Neural cell (in vitro differentiated cells): ENCODE results near the gene MUC21. TPM values are rescaled to one million over a fixed set of nuclear protein-coding genes. Genes with fewer than 3 reads are reported as not detected.

ENCODE experiments used
- H2AFZ ChIP-seq: fragments of 200-600, 300-800 bp; sonication (generic), shearing (Covaris generic); 2 replicates; pipeline ENCODE4 v1.6.0; 2014; ENCODE audit warnings: low read depth, mild to moderate bottlenecking, antibody characterized with exemption, low read length, moderate library complexity
- H3F3A ChIP-seq: fragments of 200-600 bp; shearing (Covaris generic); 2 replicates; pipeline ENCODE4 v1.6.1; 2016; ENCODE audit warnings: mild to moderate bottlenecking, moderate library complexity, mixed read lengths, antibody characterized with exemption, low read length; ENCODE audit not compliant: insufficient read depth, poor library complexity, severe bottlenecking
- H3K27ac ChIP-seq: fragments of 200-600, 300-800 bp; sonication (generic), shearing (Covaris generic); 2 replicates; pipeline ENCODE4 v1.5.1; 2014; ENCODE audit warnings: mild to moderate bottlenecking, low read length, moderate library complexity
- H3K27me3 ChIP-seq: fragments of 300-800, 200-600 bp; sonication (generic), shearing (Covaris generic); 2 replicates; pipeline ENCODE4 v1.6.0; 2014; ENCODE audit warnings: mild to moderate bottlenecking, low read depth, low read length, moderate library complexity; ENCODE audit not compliant: insufficient read depth
- H3K36me3 ChIP-seq: fragments of 300-800, 200-600 bp; sonication (generic), shearing (Covaris generic); 2 replicates; pipeline ENCODE4 v1.5.1; 2014; ENCODE audit warnings: mild to moderate bottlenecking, antibody characterized with exemption, low read length, moderate library complexity; ENCODE audit not compliant: insufficient read depth
- H3K4me2 ChIP-seq: fragments of 300-800, 200-600 bp; sonication (generic), shearing (Covaris generic); 2 replicates; pipeline ENCODE4 v1.6.0; 2014; ENCODE audit warnings: mild to moderate bottlenecking, low read length
- H3K4me3 ChIP-seq: fragments of 300-800, 200-600 bp; sonication (generic), shearing (Covaris generic); 2 replicates; pipeline ENCODE4 v1.5.1; 2014; ENCODE audit warnings: mild to moderate bottlenecking, low read length, moderate library complexity
- H3K79me2 ChIP-seq: fragments of 200-600 bp; shearing (Covaris generic); replicated peaks from 2 replicates; pipeline ENCODE4 v1.6.0; 2014; ENCODE audit warnings: mild to moderate bottlenecking, low read length, moderate library complexity; ENCODE audit not compliant: insufficient read depth
- H3K9ac ChIP-seq: fragments of 300-800, 200-600 bp; sonication (generic), shearing (Covaris generic); 2 replicates; pipeline ENCODE4 v1.6.1; 2016; ENCODE audit warnings: mild to moderate bottlenecking, low read length, mixed read lengths
- H3K9me2 ChIP-seq: fragments of 200-600 bp; shearing (Covaris generic); 2 replicates; pipeline ENCODE4 v1.6.1; 2016; ENCODE audit warnings: mild to moderate bottlenecking, low read length, mixed read lengths; ENCODE audit not compliant: insufficient read depth
- H3K9me3 ChIP-seq: fragments of 200-600, 300-800 bp; sonication (generic), shearing (Covaris generic); 2 replicates; pipeline ENCODE4 v1.6.1; 2016; ENCODE audit warnings: mild to moderate bottlenecking, mixed run types, low read length, moderate library complexity, mixed read lengths
- H4K20me1 ChIP-seq: fragments of 200-600 bp; shearing (Covaris generic); 2 replicates; pipeline ENCODE4 v1.6.1; 2016; ENCODE audit warnings: mild to moderate bottlenecking, mixed run types; ENCODE audit not compliant: insufficient read depth
- EP300 ChIP-seq: fragments of 450-650 bp; conservative IDR thresholded peaks from 2 replicates; pipeline ENCODE4 v1.6.1; 2014; ENCODE audit warnings: antibody characterized with exemption, mild to moderate bottlenecking, moderate library complexity; ENCODE audit not compliant: poor library complexity, severe bottlenecking
- EZH2 ChIP-seq: fragments of 200-600, 300-800 bp; shearing (Covaris generic), sonication (generic); IDR thresholded peaks from 2 replicates; pipeline ENCODE4 v1.6.1; 2014; ENCODE audit warnings: antibody characterized with exemption, low read length, borderline replicate concordance, mild to moderate bottlenecking; ENCODE audit not compliant: insufficient read depth, poor library complexity, severe bottlenecking
- MXI1 ChIP-seq: fragments of 450-650 bp; conservative IDR thresholded peaks from 2 replicates; pipeline ENCODE4 v1.6.1; 2014; ENCODE audit warnings: antibody characterized with exemption, mild to moderate bottlenecking; ENCODE audit not compliant: poor library complexity, severe bottlenecking
- POLR2AphosphoS5 ChIP-seq: IDR thresholded peaks from 2 replicates; pipeline ENCODE4 v1.6.1; 2012
- RAD21 ChIP-seq: fragments of 450-650 bp; conservative IDR thresholded peaks from 2 replicates; pipeline ENCODE4 v1.6.1; 2014; ENCODE audit warnings: antibody characterized with exemption, mild to moderate bottlenecking, moderate library complexity
- REST ChIP-seq: IDR thresholded peaks from 2 replicates; pipeline ENCODE4 v1.6.1; 2012; ENCODE audit warnings: borderline replicate concordance
- SMC3 ChIP-seq: fragments of 450-650 bp; conservative IDR thresholded peaks from 2 replicates; pipeline ENCODE4 v1.6.1; 2014; ENCODE audit warnings: antibody characterized with exemption, mild to moderate bottlenecking, moderate library complexity; ENCODE audit not compliant: poor library complexity
- TAF1 ChIP-seq: IDR thresholded peaks from 2 replicates; pipeline ENCODE4 v1.6.1; 2012; ENCODE audit warnings: low read depth
- polyA plus RNA-seq: library from polyadenylated mRNA; depleted of rRNA; stranded (reverse); fragments of >200 nt; gene quantifications from 2 replicates; pipeline ENCODE4 v1.2.3, GENCODE V29; 2014
- TF ChIP-seq, protein P1 (sequence below): fragments of 450-650 bp; IDR thresholded peaks from 2 replicates; pipeline ENCODE4 v1.5.1; 2014; ENCODE audit warnings: antibody characterized with exemption, mild to moderate bottlenecking, moderate library complexity; ENCODE audit not compliant: poor library complexity, severe bottlenecking

MUC21 gene
- polyA plus RNA-seq, 1 donor from 2014 or later: not detected

GRCh38 chr6:30981942-30982772 lies 1.4 kb upstream of the MUC21 start:
- H3K79me2 ChIP-seq: no peaks in the 10 kb centered on the region
- no peaks in the 10 kb centered on the region for H3F3A ChIP-seq
- no peaks in the 10 kb centered on the region for H3K36me3 ChIP-seq
- no peak overlapping the region for H3K4me3 ChIP-seq
- H3K27ac ChIP-seq: no peak overlapping the region
- no peaks in the 10 kb centered on the region for H3K27me3 ChIP-seq
- no peak overlapping the region for H2AFZ ChIP-seq
- H3K9me3 ChIP-seq: no peaks in the 10 kb centered on the region
- no peak overlapping the region for H3K9ac ChIP-seq
- TF ChIP-seq POLR2AphosphoS5 (no peak), MXI1 (no peak)
- no peak overlapping the region for H3K4me2 ChIP-seq
- no peaks in the 10 kb centered on the region for H3K9me2 ChIP-seq
- H4K20me1 ChIP-seq: no peaks in the 10 kb centered on the region

- Histone ChIP-seq H3K9me3 (no peaks in the 10 kb centered on the region), H3F3A (no peaks in the 10 kb centered on the region), H3K9me2 (no peaks in the 10 kb centered on the region), H3K36me3 (no peaks in the 10 kb centered on the region), H4K20me1 (no peaks in the 10 kb centered on the region), H3K4me3 (no peak overlapping the region), H3K27ac (no peak overlapping the region), H3K79me2 (no peaks in the 10 kb centered on the region), H2AFZ (no peak overlapping the region), H3K9ac (no peak overlapping the region), H3K4me2 (no peak overlapping the region), H3K27me3 (no peaks in the 10 kb centered on the region)
- TF ChIP-seq POLR2AphosphoS5: no peak
- TF ChIP-seq TAF1: no peak
- no peak for TF ChIP-seq REST
- TF ChIP-seq SMC3: no peak
- no peak for TF ChIP-seq EZH2
Observed at GRCh38 chr6:30985490-30985889, 2.0 kb downstream of the MUC21 start.

GRCh38 chr6:30987304-30987703 lies 3.8 kb downstream of the MUC21 start:
- no peak overlapping the region for H3K9ac ChIP-seq
- H3K27ac ChIP-seq: no peak overlapping the region
- H3K36me3 ChIP-seq: no peaks in the 10 kb centered on the region
- no peak overlapping the region for H3K4me2 ChIP-seq
- H3K4me3 ChIP-seq: no peak overlapping the region
- no peaks in the 10 kb centered on the region for H3K79me2 ChIP-seq
- no peaks in the 10 kb centered on the region for H4K20me1 ChIP-seq
- H3K9me2 ChIP-seq: no peaks in the 10 kb centered on the region
- no peak for TF ChIP-seq EZH2
- no peak for TF ChIP-seq EP300
- TF ChIP-seq POLR2AphosphoS5: no peak
- TF ChIP-seq REST: no peak
- TF ChIP-seq SMC3: no peak
- no peak for TF ChIP-seq TAF1
- TF ChIP-seq RAD21: no peak
- TF ChIP-seq, protein P1, sequence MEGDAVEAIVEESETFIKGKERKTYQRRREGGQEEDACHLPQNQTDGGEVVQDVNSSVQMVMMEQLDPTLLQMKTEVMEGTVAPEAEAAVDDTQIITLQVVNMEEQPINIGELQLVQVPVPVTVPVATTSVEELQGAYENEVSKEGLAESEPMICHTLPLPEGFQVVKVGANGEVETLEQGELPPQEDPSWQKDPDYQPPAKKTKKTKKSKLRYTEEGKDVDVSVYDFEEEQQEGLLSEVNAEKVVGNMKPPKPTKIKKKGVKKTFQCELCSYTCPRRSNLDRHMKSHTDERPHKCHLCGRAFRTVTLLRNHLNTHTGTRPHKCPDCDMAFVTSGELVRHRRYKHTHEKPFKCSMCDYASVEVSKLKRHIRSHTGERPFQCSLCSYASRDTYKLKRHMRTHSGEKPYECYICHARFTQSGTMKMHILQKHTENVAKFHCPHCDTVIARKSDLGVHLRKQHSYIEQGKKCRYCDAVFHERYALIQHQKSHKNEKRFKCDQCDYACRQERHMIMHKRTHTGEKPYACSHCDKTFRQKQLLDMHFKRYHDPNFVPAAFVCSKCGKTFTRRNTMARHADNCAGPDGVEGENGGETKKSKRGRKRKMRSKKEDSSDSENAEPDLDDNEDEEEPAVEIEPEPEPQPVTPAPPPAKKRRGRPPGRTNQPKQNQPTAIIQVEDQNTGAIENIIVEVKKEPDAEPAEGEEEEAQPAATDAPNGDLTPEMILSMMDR: no peak
- no peak for TF ChIP-seq MXI1
- no peaks in the 10 kb centered on the region for H3K9me3 ChIP-seq
- H2AFZ ChIP-seq: no peak overlapping the region
- no peaks in the 10 kb centered on the region for H3K27me3 ChIP-seq
- H3F3A ChIP-seq: no peaks in the 10 kb centered on the region
